ENCODE measurements around the gene TACC2.

GRCh38 chr10:122143238-122143841, 154.4 kb downstream of the TACC2 start:
- TF ChIP-seq CTCF (IDR thresholded peaks at IDR 0.05): no peak
- no peak for TF ChIP-seq POLR2A (IDR thresholded peaks at IDR 0.05)
- TF ChIP-seq EP300 (IDR thresholded peaks at IDR 0.05): no peak
